ENCODE results near the gene CCDC181.

CCDC181 gene

DNA sequence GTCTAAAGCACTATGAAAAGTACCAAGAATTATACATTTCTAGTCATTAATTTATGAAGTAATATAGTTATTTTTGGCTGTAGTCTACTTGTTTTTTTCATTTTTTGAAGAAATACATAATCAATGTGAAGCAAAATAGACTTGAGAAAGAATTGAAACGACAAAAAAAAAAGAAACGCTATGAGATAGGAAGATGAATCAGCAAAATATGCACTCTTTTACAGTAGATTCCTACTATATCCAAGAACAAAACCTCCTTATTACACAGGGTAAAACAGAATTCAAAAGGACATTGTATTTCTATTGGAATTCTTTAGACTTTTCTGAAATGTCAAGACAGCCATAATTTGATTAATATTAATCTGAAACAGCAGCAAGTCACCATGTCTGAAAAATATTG, 25.6 kb upstream of the CCDC181 start:
- H3F3A ChIP-seq (ENCODE audit: control insufficient read depth, insufficient read depth) = no peaks in the 10 kb centered on the region
- no peak overlapping the region for H3K27ac ChIP-seq (ENCODE audit: low read depth, low read length)
- H3K9me3 ChIP-seq (ENCODE audit: control insufficient read depth, insufficient read depth, low read length) = no peaks in the 10 kb centered on the region
- no peak overlapping the region for H3K4me2 ChIP-seq (ENCODE audit: low read length)
- no peaks in the 10 kb centered on the region for H3K4me1 ChIP-seq (ENCODE audit: control insufficient read depth, low read length)
- no peaks in the 10 kb centered on the region for H3K79me2 ChIP-seq (ENCODE audit: control insufficient read depth, low read length)
- H3K27me3 ChIP-seq (ENCODE audit: control insufficient read depth, low read length) = no peaks in the 10 kb centered on the region
- no peaks in the 10 kb centered on the region for H3K36me3 ChIP-seq (ENCODE audit: control insufficient read depth, low read length)
- no peaks in the 10 kb centered on the region for H3K9me2 ChIP-seq (replicated peaks; ENCODE audit: control insufficient read depth, low read length)
- no peak overlapping the region for H3K4me3 ChIP-seq (ENCODE audit: low read length)
- no peaks in the 10 kb centered on the region for H4K20me1 ChIP-seq (ENCODE audit: control insufficient read depth, insufficient read depth, low read depth, low read length)
- TF ChIP-seq, protein P1, sequence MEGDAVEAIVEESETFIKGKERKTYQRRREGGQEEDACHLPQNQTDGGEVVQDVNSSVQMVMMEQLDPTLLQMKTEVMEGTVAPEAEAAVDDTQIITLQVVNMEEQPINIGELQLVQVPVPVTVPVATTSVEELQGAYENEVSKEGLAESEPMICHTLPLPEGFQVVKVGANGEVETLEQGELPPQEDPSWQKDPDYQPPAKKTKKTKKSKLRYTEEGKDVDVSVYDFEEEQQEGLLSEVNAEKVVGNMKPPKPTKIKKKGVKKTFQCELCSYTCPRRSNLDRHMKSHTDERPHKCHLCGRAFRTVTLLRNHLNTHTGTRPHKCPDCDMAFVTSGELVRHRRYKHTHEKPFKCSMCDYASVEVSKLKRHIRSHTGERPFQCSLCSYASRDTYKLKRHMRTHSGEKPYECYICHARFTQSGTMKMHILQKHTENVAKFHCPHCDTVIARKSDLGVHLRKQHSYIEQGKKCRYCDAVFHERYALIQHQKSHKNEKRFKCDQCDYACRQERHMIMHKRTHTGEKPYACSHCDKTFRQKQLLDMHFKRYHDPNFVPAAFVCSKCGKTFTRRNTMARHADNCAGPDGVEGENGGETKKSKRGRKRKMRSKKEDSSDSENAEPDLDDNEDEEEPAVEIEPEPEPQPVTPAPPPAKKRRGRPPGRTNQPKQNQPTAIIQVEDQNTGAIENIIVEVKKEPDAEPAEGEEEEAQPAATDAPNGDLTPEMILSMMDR (IDR thresholded peaks at IDR 0.05; ENCODE audit: low read depth, low read length, poor library complexity, severe bottlenecking) = no peak
- TF ChIP-seq EZH2phosphoT487 (IDR thresholded peaks at IDR 0.05; ENCODE audit: borderline replicate concordance, low read length) = no peak

DNA sequence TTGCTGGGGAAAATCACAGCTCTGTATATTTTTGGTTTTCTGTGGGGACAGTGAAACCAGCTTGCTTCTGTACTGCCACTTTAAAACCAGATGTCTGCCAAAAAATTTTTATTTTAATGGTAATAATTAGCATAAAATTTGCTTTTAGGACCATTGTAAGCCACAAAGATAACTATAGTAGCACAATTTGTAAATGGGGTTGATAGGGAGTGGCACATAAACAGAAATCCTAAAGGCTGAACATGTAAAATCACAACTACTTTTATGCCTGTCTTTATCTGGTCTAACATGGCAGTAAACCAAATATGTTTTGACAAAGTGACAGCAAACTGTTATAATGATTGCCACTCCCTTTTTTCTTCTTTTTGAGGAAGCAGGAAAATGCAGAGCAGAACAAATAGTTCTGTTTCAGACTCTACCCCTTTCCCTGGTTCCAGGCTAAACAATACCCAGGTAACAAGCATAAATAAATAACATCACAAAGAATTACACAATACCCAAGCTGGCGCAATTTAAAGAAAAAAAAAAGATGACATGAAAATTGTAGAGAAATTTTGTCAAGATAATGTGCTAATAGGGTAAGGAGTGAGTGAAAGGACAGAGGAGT, 24.0 kb upstream of the CCDC181 start:
- Histone ChIP-seq H3K79me2 (ENCODE audit: control insufficient read depth, low read length) (no peaks in the 10 kb centered on the region), H3F3A (ENCODE audit: control insufficient read depth, insufficient read depth) (no peaks in the 10 kb centered on the region), H3K36me3 (ENCODE audit: control insufficient read depth, low read length) (no peaks in the 10 kb centered on the region), H3K4me2 (ENCODE audit: low read length) (no peak overlapping the region), H3K27me3 (ENCODE audit: control insufficient read depth, low read length) (no peaks in the 10 kb centered on the region), H3K9me3 (ENCODE audit: control insufficient read depth, insufficient read depth, low read length) (no peaks in the 10 kb centered on the region), H3K4me1 (ENCODE audit: control insufficient read depth, low read length) (no peaks in the 10 kb centered on the region), H4K20me1 (ENCODE audit: control insufficient read depth, insufficient read depth, low read depth, low read length) (no peaks in the 10 kb centered on the region), H3K27ac (ENCODE audit: low read depth, low read length) (no peak overlapping the region), H3K4me3 (ENCODE audit: low read length) (no peak overlapping the region), H3K9me2 (replicated peaks; ENCODE audit: control insufficient read depth, low read length) (no peaks in the 10 kb centered on the region)
- TF ChIP-seq, protein P1 (IDR thresholded peaks at IDR 0.05; ENCODE audit: low read depth, low read length, poor library complexity, severe bottlenecking) = no peak
- TF ChIP-seq EZH2phosphoT487 (IDR thresholded peaks at IDR 0.05; ENCODE audit: borderline replicate concordance, low read length) = no peak

DNA sequence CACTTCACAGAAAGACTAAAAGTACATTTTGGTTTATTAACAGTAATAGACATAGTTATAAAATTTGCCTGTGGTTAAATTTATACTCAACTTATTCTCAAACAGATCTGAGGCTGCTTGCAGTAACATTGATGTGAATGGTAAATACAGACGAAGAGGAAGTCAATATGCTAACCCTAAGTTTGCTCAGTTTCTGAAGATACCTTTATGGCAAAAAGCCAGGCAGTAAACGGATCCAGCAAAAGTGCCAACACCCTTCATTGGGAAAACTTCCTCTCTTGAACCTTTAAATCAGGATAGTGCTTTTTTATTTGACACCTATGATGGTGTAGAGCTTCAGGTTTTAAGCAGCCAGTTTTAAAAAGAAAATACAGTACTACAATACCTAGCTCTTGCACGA, 16.6 kb upstream of the CCDC181 start:
- Histone ChIP-seq H3K79me2 (ENCODE audit: control insufficient read depth, low read length) (no peaks in the 10 kb centered on the region), H3K4me2 (ENCODE audit: low read length) (no peak overlapping the region), H4K20me1 (ENCODE audit: control insufficient read depth, insufficient read depth, low read depth, low read length) (no peaks in the 10 kb centered on the region), H3K4me3 (ENCODE audit: low read length) (no peak overlapping the region), H3K27ac (ENCODE audit: low read depth, low read length) (no peak overlapping the region), H3K9me3 (ENCODE audit: control insufficient read depth, insufficient read depth, low read length) (no peaks in the 10 kb centered on the region), H3K4me1 (ENCODE audit: control insufficient read depth, low read length) (no peaks in the 10 kb centered on the region), H3K36me3 (ENCODE audit: control insufficient read depth, low read length) (no peaks in the 10 kb centered on the region), H3F3A (ENCODE audit: control insufficient read depth, insufficient read depth) (no peaks in the 10 kb centered on the region), H3K27me3 (ENCODE audit: control insufficient read depth, low read length) (peaks cover 4% of the 10 kb centered on the region; the same call in 1 of the 2 replicates), H3K9me2 (replicated peaks; ENCODE audit: control insufficient read depth, low read length) (no peaks in the 10 kb centered on the region)
- no peak for TF ChIP-seq EZH2phosphoT487 (IDR thresholded peaks at IDR 0.05; ENCODE audit: borderline replicate concordance, low read length)
- TF ChIP-seq, protein P1 (IDR thresholded peaks at IDR 0.05; ENCODE audit: low read depth, low read length, poor library complexity, severe bottlenecking) = no peak

Data from DOHH2 (cell line).